ENCODE results near the gene ZFC3H1.

DNA sequence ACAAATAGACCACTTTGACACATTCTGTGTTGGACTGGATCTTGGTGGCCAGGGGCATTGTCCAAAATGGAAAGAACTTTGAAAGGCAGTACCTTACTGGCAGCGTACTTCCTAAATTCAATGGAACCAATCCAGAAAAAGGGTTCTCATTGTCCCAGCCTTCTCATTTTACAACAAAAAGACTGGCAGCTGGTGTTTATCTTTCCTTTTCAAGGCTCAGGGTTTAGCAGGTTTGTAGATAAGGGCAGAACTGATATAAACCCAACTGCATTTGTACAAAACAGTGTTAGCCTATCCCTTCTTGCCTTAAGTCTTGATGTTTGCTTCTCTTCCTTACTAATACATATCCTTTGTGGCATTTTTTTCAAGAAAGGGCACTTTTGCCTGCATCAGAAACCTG is 8.2 kb upstream of the ZFC3H1 start:
- TF ChIP-seq, protein P1, sequence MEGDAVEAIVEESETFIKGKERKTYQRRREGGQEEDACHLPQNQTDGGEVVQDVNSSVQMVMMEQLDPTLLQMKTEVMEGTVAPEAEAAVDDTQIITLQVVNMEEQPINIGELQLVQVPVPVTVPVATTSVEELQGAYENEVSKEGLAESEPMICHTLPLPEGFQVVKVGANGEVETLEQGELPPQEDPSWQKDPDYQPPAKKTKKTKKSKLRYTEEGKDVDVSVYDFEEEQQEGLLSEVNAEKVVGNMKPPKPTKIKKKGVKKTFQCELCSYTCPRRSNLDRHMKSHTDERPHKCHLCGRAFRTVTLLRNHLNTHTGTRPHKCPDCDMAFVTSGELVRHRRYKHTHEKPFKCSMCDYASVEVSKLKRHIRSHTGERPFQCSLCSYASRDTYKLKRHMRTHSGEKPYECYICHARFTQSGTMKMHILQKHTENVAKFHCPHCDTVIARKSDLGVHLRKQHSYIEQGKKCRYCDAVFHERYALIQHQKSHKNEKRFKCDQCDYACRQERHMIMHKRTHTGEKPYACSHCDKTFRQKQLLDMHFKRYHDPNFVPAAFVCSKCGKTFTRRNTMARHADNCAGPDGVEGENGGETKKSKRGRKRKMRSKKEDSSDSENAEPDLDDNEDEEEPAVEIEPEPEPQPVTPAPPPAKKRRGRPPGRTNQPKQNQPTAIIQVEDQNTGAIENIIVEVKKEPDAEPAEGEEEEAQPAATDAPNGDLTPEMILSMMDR (IDR thresholded peaks at IDR 0.05) = no peak
- no peak for TF ChIP-seq POLR2A (IDR thresholded peaks at IDR 0.05)
